Measurements from ENCODE around the gene SYCE1.

DNA sequence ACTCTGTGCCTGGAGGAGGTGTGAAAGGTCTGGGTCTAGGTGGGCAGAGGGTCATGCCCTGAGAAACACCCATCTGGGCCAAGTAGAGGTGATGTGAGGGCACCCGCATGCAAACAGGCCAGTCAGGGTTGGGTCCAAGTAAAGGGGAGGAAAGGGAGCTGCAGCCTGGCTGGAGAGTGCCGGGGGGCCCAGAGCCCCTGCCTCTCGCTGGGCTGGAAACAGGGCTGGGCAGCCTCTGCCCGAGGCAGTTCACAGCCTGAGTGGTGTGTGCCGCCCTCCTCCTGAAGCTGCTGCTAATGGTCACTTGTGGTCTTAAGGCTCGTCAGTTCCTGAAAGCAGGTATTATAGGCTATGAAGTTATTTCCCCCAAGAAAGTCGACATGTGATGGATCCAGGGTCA is 31.0 kb downstream of the SYCE1 start:
- TF ChIP-seq, protein P1, sequence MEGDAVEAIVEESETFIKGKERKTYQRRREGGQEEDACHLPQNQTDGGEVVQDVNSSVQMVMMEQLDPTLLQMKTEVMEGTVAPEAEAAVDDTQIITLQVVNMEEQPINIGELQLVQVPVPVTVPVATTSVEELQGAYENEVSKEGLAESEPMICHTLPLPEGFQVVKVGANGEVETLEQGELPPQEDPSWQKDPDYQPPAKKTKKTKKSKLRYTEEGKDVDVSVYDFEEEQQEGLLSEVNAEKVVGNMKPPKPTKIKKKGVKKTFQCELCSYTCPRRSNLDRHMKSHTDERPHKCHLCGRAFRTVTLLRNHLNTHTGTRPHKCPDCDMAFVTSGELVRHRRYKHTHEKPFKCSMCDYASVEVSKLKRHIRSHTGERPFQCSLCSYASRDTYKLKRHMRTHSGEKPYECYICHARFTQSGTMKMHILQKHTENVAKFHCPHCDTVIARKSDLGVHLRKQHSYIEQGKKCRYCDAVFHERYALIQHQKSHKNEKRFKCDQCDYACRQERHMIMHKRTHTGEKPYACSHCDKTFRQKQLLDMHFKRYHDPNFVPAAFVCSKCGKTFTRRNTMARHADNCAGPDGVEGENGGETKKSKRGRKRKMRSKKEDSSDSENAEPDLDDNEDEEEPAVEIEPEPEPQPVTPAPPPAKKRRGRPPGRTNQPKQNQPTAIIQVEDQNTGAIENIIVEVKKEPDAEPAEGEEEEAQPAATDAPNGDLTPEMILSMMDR (IDR thresholded peaks at IDR 0.05) = no peak
- TF ChIP-seq POLR2AphosphoS5 (IDR thresholded peaks at IDR 0.05) = no peak
